HuH-7.5 (cell line): ENCODE measurements around the gene CDCA7.
"Not testable (repeated sequence)": the region's sequence is repeated elsewhere in the genome, so short reads cannot be mapped to it uniquely, and the experiment has no call there.

Experiments used
- DNase-seq: peaks from one replicate; pipeline ENCODE4 v3.0.0; 2011; ENCODE audit warnings: low spot score

Gene CDCA7

GRCh38 chr2:173354582-173355131, at the start of gene CDCA7:
CDCA7 (plus strand) TSS chr2:173354872; CDS start chr2:173354964, 92 bp downstream.
- peak; percentile 81 for DNase-seq

GRCh38 chr2:173305303-173305702, 49.4 kb upstream of the CDCA7 start:
- no peak for DNase-seq

GRCh38 chr2:173307293-173307692, 47.4 kb upstream of the CDCA7 start:
- no peak for DNase-seq

GRCh38 chr2:173309370-173309769, 45.3 kb upstream of the CDCA7 start:
- not testable (repeated sequence) for DNase-seq

GRCh38 chr2:173311844-173312606, 42.6 kb upstream of the CDCA7 start:
- no peak for DNase-seq

GRCh38 chr2:173323371-173323770, 31.3 kb upstream of the CDCA7 start:
- no peak for DNase-seq

GRCh38 chr2:173326806-173327205, 27.9 kb upstream of the CDCA7 start:
- DNase-seq = no peak

- no peak for DNase-seq
These were observed 27.3 kb upstream of the CDCA7 start for GRCh38 chr2:173327421-173327820.

GRCh38 chr2:173333003-173333402, 21.7 kb upstream of the CDCA7 start:
- not testable (repeated sequence) for DNase-seq

GRCh38 chr2:173339807-173340206, 14.9 kb upstream of the CDCA7 start:
- DNase-seq = no peak

GRCh38 chr2:173343921-173344320, 10.8 kb upstream of the CDCA7 start:
- no peak for DNase-seq

GRCh38 chr2:173346035-173346434, 8.6 kb upstream of the CDCA7 start:
- DNase-seq = no peak

GRCh38 chr2:173347305-173348168, 7.1 kb upstream of the CDCA7 start:
- DNase-seq = peak; percentile 44

GRCh38 chr2:173349287-173349686, 5.4 kb upstream of the CDCA7 start:
- no peak for DNase-seq

GRCh38 chr2:173350383-173350782, 4.3 kb upstream of the CDCA7 start:
- no peak for DNase-seq

- no peak for DNase-seq
These were observed 2.8 kb upstream of the CDCA7 start for GRCh38 chr2:173351879-173352278.

GRCh38 chr2:173353556-173353955, 1.1 kb upstream of the CDCA7 start:
- DNase-seq = no peak

GRCh38 chr2:173354073-173354581, 545 bp upstream of the CDCA7 start:
- peak; percentile 54 for DNase-seq

GRCh38 chr2:173355132-173355865, 627 bp downstream of the CDCA7 start:
- DNase-seq = peak; percentile 53

GRCh38 chr2:173355866-173356508, 1.3 kb downstream of the CDCA7 start:
- DNase-seq = peak; percentile 44

GRCh38 chr2:173357346-173357745, 2.7 kb downstream of the CDCA7 start:
- no peak for DNase-seq
